ENCODE results near the gene RAB40C. TPM values are rescaled to one million over a fixed set of nuclear protein-coding genes. Genes with fewer than 3 reads are reported as not detected.
A peak's percentile ranks its signal among the peaks of the same experiment; 100 is the strongest.

Gene RAB40C
- total RNA-seq, 1 experiment from 2014 or later, result 5.5 TPM

- DNase-seq (ENCODE audit: low read depth), result no peak
Measured at GRCh38 chr16:574021-574760, 15.7 kb upstream of the RAB40C start.

- DNase-seq (ENCODE audit: low read depth), result no peak
Measured at GRCh38 chr16:575354-576196, 14.3 kb upstream of the RAB40C start.

GRCh38 chr16:576197-576822 is 13.6 kb upstream of the RAB40C start:
- DNase-seq (ENCODE audit: low read depth), result no peak

GRCh38 chr16:576823-577201 is 13.1 kb upstream of the RAB40C start:
- DNase-seq (ENCODE audit: low read depth), result no peak

- DNase-seq (ENCODE audit: low read depth), result no peak
Measured at GRCh38 chr16:577796-578195, 12.1 kb upstream of the RAB40C start.

GRCh38 chr16:578232-578869 is 11.5 kb upstream of the RAB40C start:
- DNase-seq (ENCODE audit: low read depth), result no peak

GRCh38 chr16:578870-579405 is 10.9 kb upstream of the RAB40C start:
- no peak for DNase-seq (ENCODE audit: low read depth)

- DNase-seq (ENCODE audit: low read depth), result no peak
Measured at GRCh38 chr16:580141-580945, 9.5 kb upstream of the RAB40C start.

- DNase-seq (ENCODE audit: low read depth), result no peak
Measured at GRCh38 chr16:580946-581498, 8.8 kb upstream of the RAB40C start.

GRCh38 chr16:582218-582613 is 7.7 kb upstream of the RAB40C start:
- no peak for DNase-seq (ENCODE audit: low read depth)

GRCh38 chr16:582614-583331 is 7.1 kb upstream of the RAB40C start:
- DNase-seq (ENCODE audit: low read depth), result no peak

GRCh38 chr16:583470-583814 is 6.4 kb upstream of the RAB40C start:
- DNase-seq (ENCODE audit: low read depth), result no peak

GRCh38 chr16:583815-584591 is 5.9 kb upstream of the RAB40C start:
- no peak for DNase-seq (ENCODE audit: low read depth)

GRCh38 chr16:585351-585750 is 4.5 kb upstream of the RAB40C start:
- DNase-seq (ENCODE audit: low read depth), result peak; percentile 13

GRCh38 chr16:586047-586644 is 3.7 kb upstream of the RAB40C start:
- DNase-seq (ENCODE audit: low read depth), result no peak

- no peak for DNase-seq (ENCODE audit: low read depth)
Measured at GRCh38 chr16:586645-587590, 2.9 kb upstream of the RAB40C start.

- DNase-seq (ENCODE audit: low read depth), result peak; percentile 55
Measured at GRCh38 chr16:588639-588888, 1.3 kb upstream of the RAB40C start.

Measured in RPMI7951 (cell line).